RPMI7951 (cell line): Measurements from ENCODE around the gene ATP11A. TPM values are rescaled to one million over a fixed set of nuclear protein-coding genes. Genes with fewer than 3 reads are reported as not detected.
A peak's percentile ranks its signal among the peaks of the same experiment; 100 is the strongest.

Source experiments
- DNase-seq: peaks from one replicate; pipeline ENCODE4 v3.0.0-alpha.2; 2012; ENCODE audit warnings: low read depth
- total RNA-seq: library from RNA; depleted of rRNA; stranded (reverse); fragments of >200 nt; shearing (Covaris generic); gene quantifications from 2 replicates; pipeline ENCODE4 v1.2.3, GENCODE V29; 2014

The ATP11A gene
- total RNA-seq, 1 experiment from 2014 or later: 2.2 TPM

- no peak for DNase-seq
Observed at GRCh38 chr13:112709825-112710783, 20.3 kb downstream of the ATP11A start.

DNA sequence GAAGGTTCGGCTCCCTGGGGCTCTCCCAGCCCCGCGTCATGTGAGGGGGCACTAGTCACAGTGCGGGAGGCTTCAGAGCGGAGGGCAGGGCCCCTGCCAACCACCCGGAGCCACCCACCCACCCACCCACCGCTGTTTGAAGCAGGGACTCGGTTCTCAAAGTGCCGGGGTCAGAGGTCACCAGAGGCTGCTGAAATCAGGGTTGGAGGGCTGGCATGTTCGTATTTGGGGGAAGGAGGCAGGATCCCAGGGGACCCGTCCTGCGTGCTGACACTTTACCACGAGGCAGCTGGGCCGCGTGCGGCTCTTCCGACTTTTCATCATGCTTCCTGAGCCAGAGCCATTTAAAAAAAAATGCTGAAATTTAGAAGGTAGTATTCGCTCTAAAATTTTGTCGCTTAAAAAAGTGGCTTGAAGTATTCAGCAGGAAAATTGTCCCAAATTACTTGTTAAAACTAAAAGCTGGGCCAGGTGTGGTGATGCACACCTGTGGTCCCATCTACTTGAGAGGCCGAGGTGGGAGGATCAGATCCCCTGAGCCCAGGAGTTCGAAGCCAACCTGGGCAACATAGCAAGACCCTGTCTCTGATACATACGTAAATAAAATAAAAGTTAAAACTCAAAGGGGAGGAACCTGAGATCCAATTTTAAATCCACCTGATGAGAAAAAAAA lies 21.2 kb downstream of the ATP11A start:
- DNase-seq: no peak

- peak; percentile 92 for DNase-seq
Observed at GRCh38 chr13:112711528-112712265, 21.9 kb downstream of the ATP11A start.

GRCh38 chr13:112712451-112713207 lies 22.8 kb downstream of the ATP11A start:
- no peak for DNase-seq

- no peak for DNase-seq
Observed at GRCh38 chr13:112713517-112714253, 23.8 kb downstream of the ATP11A start.

DNA sequence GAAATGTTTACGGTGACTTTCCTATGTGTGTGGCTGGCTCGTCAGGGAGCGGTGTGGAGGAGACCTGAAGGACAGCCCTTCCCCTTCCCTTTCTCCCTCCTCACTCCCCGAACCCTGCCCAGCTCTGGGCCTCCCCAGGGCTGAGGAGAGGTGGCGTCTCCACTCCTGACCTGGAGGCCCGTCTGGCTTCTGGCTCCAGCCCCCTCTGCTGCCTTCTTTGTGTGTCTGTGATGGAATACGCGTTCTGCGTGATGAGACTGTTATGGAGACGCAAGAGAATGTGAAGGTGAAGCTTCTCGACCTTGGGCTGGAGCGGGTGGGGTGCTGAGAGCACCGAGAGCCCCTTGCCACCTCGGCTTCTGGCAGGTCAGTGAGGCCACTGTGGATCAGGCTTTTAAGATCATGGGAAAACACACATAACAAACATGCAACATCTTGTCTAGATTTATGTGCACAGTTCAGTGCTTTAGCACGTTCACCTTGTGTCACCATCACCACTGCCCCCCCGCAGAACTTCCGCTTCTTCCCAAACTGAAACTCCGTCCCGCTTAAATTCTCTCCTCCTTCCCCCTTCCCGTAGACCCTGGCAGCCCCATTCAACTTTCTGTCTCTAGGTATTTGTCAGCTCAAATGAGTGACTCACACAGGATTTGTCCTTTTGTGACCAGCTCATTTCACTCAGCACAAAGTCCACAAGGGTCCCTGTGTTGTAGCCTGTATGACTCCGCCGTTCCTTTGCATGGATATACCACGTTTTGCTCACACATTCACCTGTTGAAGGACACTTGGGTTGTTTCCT lies 24.7 kb downstream of the ATP11A start:
- peak; percentile 9 for DNase-seq

DNA sequence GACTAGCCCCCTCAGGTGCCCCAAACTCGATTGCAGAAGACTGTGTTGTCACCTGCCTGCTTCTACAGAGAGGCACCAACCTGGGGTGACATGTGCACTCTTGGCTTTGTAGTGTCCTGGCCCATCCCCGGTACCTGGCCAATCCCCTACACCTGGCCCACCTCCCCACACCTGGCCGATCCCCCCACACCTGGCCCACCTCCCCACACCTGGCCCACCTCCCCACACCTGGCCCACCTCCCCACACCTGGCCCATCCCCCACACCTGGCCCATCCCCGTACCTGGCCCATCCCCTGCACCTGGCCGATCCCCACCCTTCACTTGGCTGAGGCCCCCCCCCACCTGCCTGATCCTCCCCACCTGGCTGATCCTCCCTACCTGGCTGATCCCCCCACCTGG lies 25.4 kb downstream of the ATP11A start:
- no peak for DNase-seq

GRCh38 chr13:112715715-112716460 lies 26.1 kb downstream of the ATP11A start:
- DNase-seq: no peak

- DNase-seq: no peak
Observed at GRCh38 chr13:112716461-112716820, 26.6 kb downstream of the ATP11A start.

DNA sequence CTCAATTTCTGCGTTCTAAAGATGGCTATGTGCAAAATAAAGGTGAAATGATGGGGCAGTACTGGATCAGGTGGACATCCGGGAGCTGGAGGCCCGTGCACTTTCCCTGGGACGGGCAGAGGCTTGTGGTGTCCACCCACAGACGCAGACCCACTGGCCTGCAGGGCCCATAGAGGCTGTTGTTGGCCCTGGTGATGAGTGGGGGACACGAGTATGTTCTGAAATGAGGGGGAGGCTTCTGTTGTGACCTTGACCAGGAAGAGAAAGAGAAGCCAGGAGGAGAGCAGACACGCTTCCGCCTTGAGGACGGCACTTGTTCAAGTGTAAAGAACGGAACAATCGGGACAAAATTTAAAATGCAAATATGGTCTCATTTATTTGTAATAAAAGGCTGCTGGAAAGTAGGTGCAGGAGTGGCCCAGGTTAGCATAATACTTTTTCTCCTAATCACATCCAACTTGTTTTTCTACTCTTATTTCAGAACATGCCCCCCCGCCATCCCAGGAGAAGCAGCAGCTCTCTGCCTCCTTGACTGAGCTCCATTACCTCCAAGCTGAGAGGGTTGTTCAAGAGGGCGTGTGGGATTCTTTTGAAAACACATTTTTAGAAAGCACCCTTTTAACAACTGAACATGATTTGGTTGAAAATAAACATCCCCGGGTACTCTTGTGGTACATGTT lies 27.1 kb downstream of the ATP11A start:
- no peak for DNase-seq

GRCh38 chr13:112718318-112718717 lies 28.5 kb downstream of the ATP11A start:
- no peak for DNase-seq

GRCh38 chr13:112719016-112719415 lies 29.2 kb downstream of the ATP11A start:
- DNase-seq: no peak

DNA sequence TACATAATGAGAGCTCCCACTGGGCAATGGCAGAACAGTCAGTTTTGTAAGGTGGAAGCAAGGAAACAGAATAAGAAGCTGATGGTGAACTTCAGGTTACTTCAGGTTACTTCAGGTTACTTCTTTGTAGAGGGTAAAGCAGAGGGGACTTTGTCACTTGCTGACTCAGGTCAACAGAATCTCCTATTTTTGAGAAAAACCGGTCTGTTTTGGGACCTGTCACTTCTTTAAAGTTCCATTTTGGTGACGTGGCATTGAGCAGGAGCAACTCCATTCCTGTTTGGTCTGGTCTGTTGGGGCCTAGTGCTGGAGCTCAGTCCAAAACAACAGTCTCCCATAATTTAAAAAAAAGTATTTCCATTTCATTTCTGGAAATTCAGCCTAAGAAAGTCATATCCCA lies 29.7 kb downstream of the ATP11A start:
- DNase-seq: no peak

DNA sequence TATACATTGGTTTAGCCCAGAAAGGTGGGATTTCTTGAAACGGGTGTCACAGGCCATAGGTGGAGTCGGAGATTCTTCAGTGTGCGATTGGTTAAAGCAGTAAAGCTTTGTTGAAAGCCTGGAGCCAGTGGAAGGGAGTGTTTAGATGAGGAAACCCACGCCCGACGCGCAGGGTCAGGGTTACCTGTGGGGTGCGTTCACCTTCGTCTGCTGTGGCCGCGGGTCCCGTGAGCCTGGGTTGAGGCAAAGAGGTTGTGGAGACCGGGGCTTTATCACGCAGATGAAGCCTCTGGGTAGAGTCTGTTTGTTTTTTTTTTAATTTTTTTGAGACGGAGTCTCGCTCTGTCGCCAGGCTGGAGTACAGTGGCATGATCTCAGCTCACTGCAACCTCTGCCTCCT lies 30.4 kb downstream of the ATP11A start:
- DNase-seq: no peak

DNA sequence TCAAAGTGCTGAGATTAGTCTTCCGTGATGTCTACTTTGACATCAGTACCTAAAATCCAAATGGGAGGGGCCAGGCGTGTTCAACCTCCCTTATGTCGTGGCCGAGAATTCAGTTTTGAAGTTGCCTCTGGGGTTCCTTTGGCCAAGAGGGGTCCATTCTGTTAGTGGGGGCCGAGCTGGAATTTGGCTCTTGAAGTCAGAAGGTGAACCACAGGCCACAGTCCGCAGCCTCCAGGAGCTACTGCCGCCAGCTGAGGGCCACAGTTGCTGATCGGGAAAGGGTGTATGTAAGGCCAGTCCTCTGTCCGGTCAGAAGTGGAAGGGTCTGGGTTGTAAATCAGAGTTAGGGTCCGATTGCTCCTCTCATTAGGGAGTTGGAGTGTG lies 31.0 kb downstream of the ATP11A start:
- no peak for DNase-seq

- no peak for DNase-seq
Observed at GRCh38 chr13:112721198-112722104, 31.6 kb downstream of the ATP11A start.

- DNase-seq: peak; percentile 85
Observed at GRCh38 chr13:112722433-112723263, 32.8 kb downstream of the ATP11A start.
